ENCODE results near the gene MDK.
A peak's percentile ranks its signal among the peaks of the same experiment; 100 is the strongest.

The MDK gene

DNA sequence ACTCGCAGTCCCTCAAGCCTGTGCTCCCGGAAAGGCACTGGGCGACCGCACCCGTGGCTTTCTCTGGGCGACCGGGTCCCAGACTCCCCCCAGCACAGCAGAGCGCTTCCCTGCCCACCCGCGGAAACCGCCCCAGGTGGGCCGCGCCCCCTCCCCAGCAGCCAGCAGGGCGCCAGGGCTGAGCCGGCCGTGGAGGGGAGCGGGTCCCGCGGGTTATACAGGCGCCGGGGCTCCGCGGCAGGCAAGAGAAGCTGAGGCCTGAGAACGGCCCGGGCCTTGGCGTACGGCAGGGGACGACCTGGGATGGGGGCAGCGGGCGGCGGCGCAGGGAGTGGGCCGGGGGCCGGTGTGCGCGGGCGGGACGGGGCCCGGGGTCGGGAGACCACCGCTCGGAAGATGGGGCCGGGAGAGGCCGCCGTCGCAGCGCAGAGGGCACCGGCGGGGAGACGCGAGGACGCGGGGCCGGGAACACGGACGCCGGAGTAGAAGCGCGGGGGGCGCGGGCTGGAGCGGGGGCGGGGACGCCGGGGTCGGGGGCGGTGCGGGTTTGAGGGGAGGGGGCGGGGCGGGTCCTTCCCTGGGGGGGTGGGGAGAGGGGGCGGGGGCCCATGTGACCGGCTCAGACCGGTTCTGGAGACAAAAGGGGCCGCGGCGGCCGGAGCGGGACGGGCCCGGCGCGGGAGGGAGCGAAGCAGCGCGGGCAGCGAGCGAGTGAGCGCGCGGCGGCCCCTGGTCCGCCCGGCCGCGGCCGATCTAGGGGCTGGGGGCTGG is at the start of gene MDK:
MDK (plus strand) TSS at position 622 of the 771 bp plus-strand sequence. CDS start 389 bp downstream, outside the sequence.
- DNase-seq (ENCODE audit: low spot score) = no peak

DNA sequence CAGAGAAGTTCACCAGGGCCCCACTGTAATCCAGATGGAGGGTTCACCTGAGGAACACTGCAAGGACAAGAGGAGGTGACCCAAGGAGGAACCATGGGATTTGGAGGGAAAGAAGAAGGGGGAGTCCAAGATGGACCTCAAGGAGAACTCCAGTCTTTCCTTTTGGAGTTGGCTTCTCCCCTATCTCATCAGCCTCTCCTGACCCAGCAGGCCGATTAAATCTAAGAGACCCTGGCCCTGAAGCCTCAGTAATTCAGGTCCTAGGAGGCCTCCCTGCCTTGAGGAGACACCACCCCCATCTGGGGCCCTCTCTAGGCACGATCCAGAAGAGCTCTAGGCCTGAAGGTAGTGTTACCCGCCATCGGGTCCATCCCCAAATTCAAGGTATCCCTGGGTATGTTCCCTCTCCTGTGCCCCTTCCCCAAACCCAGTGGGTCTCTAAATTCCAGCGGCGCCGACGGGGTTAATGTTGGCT is 49.3 kb upstream of the MDK start:
- no peak for DNase-seq (ENCODE audit: low spot score)

DNA sequence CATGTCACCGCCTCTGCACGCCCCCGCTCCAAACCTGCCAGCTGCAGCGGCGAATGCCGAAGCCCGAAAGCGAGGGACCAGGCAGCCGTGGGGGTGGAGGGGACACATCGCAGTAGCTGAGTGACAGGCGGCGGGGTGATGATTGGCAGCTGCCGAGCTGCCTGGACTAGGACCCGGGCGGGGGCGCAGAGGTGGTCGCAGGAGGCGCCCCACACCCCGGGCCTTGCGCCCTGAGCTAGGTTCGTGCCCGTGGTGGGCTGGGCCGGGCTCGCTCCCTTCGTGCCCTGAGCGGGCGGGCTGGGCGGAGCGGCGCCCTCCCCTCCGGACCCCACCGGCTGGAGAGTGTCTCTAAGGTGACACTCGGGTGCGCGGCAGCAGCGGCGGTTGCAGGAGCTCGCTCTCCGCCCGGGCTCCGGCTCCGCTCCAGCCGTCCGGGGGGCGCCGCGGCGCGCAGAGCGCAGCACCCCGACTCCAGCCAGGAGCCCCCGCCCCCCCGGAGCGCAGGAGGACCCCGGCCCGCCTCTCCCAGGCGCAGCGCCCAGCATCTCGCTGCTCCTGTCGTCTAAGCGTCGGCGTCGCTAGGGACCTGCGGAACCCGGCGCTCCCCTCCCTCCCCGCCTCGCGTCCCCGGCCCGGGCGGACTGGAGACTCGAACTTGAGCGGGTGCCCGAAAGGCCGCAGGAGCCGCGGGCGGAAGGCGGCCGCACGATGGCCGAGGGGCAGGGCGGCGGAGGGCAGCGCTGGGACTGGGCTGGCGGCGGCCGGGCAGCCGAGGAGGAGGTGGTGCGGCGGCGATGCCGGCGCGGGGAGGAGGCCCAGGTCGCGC is 48.7 kb upstream of the MDK start:
- no peak for DNase-seq (ENCODE audit: low spot score)

DNA sequence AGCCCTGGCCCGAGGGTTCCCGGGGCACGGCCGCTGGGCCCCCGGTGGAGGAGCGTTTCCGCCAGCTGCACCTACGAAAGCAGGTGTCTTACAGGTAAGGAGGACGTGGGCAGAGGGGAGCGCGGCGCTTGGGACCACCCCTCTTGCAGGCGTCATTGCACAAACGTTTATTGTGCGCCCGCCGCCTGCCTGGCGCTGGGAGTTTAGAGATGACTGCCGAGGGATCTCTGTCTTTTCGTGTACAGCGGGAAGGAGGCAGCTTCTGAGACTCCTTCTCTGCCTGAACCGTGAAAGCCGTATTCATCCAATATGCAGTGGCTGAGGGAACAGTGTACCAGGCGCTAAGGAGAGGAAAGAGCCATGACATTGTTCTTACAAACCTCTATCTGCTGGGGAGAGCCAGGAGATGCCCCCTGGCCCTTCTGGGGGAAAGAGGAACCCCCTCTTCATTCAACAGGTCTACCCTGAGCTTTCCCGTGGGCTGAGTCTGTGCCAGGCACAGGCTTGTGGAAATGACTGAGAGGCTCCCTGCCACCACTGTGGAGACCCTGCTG is 48.0 kb upstream of the MDK start:
- peak; percentile 42 for DNase-seq (ENCODE audit: low spot score)

- DNase-seq (ENCODE audit: low spot score) = no peak
These were observed 47.3 kb upstream of the MDK start for GRCh38 chr11:46334211-46334610.

GRCh38 chr11:46335271-46335670 is 46.2 kb upstream of the MDK start:
- DNase-seq (ENCODE audit: low spot score) = no peak

DNA sequence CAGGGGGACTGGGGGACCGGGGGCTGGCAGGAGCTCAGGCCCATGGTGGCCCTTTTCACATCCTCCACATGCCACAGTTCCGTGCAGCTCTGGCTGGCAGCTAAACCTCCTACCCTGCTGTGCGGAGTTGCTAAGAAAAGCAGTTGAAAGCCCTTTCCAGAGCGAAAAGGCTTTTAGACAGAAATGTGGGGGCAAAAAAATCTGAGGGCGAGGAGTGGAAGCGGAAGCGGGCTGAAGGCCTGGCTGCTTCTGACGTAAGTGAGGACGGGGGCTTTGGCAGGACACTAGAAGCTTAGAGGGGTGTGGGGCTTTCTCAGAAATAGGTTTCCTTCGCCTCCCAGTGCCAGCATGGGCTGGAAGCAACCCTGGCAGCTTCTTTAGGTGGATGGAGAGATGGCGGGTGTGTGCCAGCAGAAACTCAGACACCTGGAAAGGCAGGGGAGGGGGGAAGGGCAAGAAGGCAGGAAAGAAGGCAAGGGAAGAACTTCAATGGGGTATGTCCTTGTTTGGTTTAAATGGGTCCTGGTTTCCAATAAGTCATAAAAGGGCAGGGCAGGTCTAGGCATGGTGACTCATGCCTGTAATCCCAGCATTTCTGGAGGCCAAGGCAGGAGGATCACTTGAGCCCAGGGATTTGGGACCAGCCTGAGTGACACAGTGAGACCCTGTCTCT is 45.4 kb upstream of the MDK start:
- no peak for DNase-seq (ENCODE audit: low spot score)

GRCh38 chr11:46336563-46337180 is 44.8 kb upstream of the MDK start:
- DNase-seq (ENCODE audit: low spot score) = no peak

- DNase-seq (ENCODE audit: low spot score) = no peak
These were observed 43.7 kb upstream of the MDK start for GRCh38 chr11:46337626-46338345.

- DNase-seq (ENCODE audit: low spot score) = no peak
These were observed 42.9 kb upstream of the MDK start for GRCh38 chr11:46338636-46338987.

- DNase-seq (ENCODE audit: low spot score) = no peak
These were observed 42.3 kb upstream of the MDK start for GRCh38 chr11:46338988-46339666.

- no peak for DNase-seq (ENCODE audit: low spot score)
These were observed 41.7 kb upstream of the MDK start for GRCh38 chr11:46339816-46340215.

DNA sequence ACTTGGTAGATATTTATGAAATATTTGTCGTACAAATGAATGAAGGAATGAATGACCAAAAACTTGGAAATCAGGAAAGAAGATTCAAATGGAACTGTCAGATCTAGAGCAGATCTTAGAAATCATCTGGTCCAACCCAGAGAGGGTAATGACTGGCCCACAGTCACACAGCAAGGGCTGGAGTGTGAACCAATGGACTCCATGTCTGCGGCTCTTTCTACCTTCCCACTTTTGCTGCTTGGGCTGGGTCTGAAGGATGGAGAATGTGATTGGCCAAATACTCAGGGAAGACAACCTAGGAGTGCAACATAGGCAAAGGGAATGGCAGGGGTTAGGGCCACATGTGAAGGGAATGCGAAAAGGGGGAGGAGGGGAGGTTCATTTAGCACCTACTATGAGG is 40.0 kb upstream of the MDK start:
- DNase-seq (ENCODE audit: low spot score) = no peak

GRCh38 chr11:46342239-46342638 is 39.2 kb upstream of the MDK start:
- DNase-seq (ENCODE audit: low spot score) = peak; percentile 44

GRCh38 chr11:46343520-46343919 is 37.9 kb upstream of the MDK start:
- no peak for DNase-seq (ENCODE audit: low spot score)

DNA sequence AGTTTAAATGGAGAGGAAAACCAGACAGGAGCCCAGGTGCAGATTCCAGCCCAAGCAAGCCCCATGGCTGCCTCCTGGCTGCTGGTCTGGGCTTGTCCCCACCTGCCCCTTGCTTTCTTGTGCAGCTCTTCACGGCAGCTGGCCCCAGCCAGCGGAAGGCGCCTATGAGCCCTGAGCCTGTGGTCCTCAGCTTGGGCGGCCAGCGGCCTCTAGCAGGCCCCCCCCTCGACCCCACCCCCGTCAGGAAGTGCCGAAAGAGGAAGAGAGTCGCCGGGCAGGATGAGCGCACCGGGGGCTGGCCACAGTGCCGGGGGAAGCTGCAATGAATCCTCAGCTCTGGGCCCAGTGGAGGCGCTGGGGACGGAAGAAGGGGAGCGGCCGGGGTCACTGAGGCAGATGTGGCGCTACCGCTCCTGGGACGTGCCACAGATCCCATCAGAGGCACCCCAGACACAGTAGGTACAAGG is 36.3 kb upstream of the MDK start:
- DNase-seq (ENCODE audit: low spot score) = no peak

DNA sequence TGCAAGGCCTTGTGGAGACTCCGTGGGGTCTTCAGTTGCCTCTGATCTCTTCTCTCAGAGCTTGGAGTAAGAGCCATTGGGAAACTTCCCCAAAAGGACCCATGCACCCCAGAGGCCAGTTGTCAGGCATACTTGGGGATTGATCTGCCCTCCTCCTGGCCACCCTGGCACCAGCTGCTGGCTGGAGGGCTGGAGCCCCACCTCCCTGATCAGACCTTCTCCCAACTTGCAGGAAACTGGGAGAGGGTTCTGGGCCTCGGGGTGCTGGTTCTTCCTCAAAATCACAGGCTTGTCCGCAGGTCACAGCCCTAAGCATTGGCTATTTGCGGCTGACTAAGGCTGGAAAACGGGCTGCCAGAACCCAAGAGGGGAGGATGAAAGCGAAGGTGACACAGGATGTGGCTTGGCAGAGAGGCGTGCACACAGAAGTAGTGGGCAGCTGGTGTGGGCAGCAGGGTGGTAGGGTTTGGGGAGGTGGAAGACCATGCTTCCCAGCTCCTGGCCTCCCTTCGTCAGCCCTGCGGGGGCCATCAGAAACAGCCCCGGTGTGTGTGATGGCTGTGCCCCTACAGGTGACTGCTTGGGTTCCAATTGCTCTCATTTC is 35.5 kb upstream of the MDK start:
- DNase-seq (ENCODE audit: low spot score) = no peak

- peak; percentile 87 for DNase-seq (ENCODE audit: low spot score)
These were observed 34.4 kb upstream of the MDK start, which contains the start of gene DGKZ for GRCh38 chr11:46346886-46347636. Gene DGKZ, plus strand, starts transcription at chr11:46347463. Its CDS starts 197 bp downstream, at chr11:46347660.

- no peak for DNase-seq (ENCODE audit: low spot score)
These were observed 33.7 kb upstream of the MDK start for GRCh38 chr11:46347637-46348311.

All from CD4-positive, alpha-beta T cell treated with Interleukin-6 at 100 ng/mL for 8 hours (primary cell).